Smooth muscle cell (in vitro differentiated cells): ENCODE data around the gene ATP9B. TPM values are rescaled to one million over a fixed set of nuclear protein-coding genes. Genes with fewer than 3 reads are reported as not detected.

Experiments
- DNase-seq: peaks from one replicate; lab custom pipeline; 2025; ENCODE audit not compliant: unreplicated experiment; lab: John Stamatoyannopoulos, UW
- H2AFZ ChIP-seq: fragments of 200-600 bp; sonication (generic); 2 replicates; pipeline ENCODE4 v1.6.0; 2016; ENCODE audit warnings: antibody characterized with exemption, low read depth, mild to moderate bottlenecking
- H3F3A ChIP-seq: fragments of 200-600 bp; sonication (generic); 2 replicates; pipeline ENCODE4 v1.6.0; 2017; ENCODE audit warnings: antibody characterized with exemption, low read depth
- H3K27ac ChIP-seq: fragments of 200-600 bp; sonication (generic); 2 replicates; pipeline ENCODE4 v1.5.1; 2016; ENCODE audit warnings: low read depth, mild to moderate bottlenecking
- H3K27me3 ChIP-seq: fragments of 200-600 bp; sonication (generic); 2 replicates; pipeline ENCODE4 v1.6.1; 2016; ENCODE audit warnings: low read depth, mild to moderate bottlenecking
- H3K36me3 ChIP-seq: fragments of 200-600 bp; sonication (generic); 2 replicates; pipeline ENCODE4 v1.5.1; 2016; ENCODE audit warnings: low read depth
- H3K4me1 ChIP-seq: fragments of 200-600 bp; sonication (generic); 2 replicates; pipeline ENCODE4 v1.5.1; 2016; ENCODE audit warnings: low read depth
- H3K4me2 ChIP-seq: fragments of 200-600 bp; sonication (generic); 2 replicates; pipeline ENCODE4 v1.6.0; 2016; ENCODE audit warnings: mild to moderate bottlenecking
- H3K4me3 ChIP-seq: fragments of 200-600 bp; sonication (generic); 2 replicates; pipeline ENCODE4 v1.5.1; 2016; ENCODE audit warnings: mild to moderate bottlenecking
- H3K79me2 ChIP-seq: fragments of 200-600 bp; sonication (generic); 2 replicates; pipeline ENCODE4 v1.6.0; 2016; ENCODE audit warnings: low read depth, mild to moderate bottlenecking
- H3K9ac ChIP-seq: fragments of 200-600 bp; sonication (generic); 2 replicates; pipeline ENCODE4 v1.6.0; 2016; ENCODE audit warnings: low read depth
- H3K9me3 ChIP-seq: fragments of 200-600 bp; sonication (generic); replicated peaks from 2 replicates; pipeline ENCODE4 v1.5.1; 2016; ENCODE audit warnings: low read depth
- H4K20me1 ChIP-seq: fragments of 200-600 bp; sonication (generic); 2 replicates; pipeline ENCODE4 v1.6.0; 2016; ENCODE audit warnings: low read depth
- CTCF ChIP-seq: fragments of 200-600 bp; sonication (generic); IDR thresholded peaks from 2 replicates; pipeline ENCODE4 v1.5.1; 2017; ENCODE audit warnings: borderline replicate concordance, mild to moderate bottlenecking, antibody characterized with exemption; ENCODE audit not compliant: insufficient read depth, poor library complexity, severe bottlenecking
- WGBS: methylation state at CpG from one replicate; pipeline ENCODE4 v1.1.7; 2016; ENCODE audit warnings: low lambda C conversion rate; 5-methylcytosine and 5-hydroxymethylcytosine counted together
- polyA plus RNA-seq: library from polyadenylated mRNA; unstranded; fragments of >200 nt; fragmentation: Nextera tagmentation; extraction: Ambion mirVana; gene quantifications from 2 replicates; pipeline ENCODE4 v1.2.1, GENCODE V29; 2016
- total RNA-seq: library from RNA; depleted of rRNA; stranded (reverse); fragments of >200 nt; gene quantifications from 2 replicates; pipeline ENCODE4 v1.2.3, GENCODE V29; 2014

The ATP9B gene
- total and polyA plus RNA-seq, 2 experiments from 2014 or later, result 6.1 to 16.4 TPM

- no peak for DNase-seq
- H3K27me3 ChIP-seq, result no peaks in the 10 kb centered on the region
- peaks cover 6% of the 10 kb centered on the region for H3F3A ChIP-seq
- no peak overlapping the region for H3K4me3 ChIP-seq
- no peaks in the 10 kb centered on the region for H3K4me1 ChIP-seq
- H2AFZ ChIP-seq, result no peak overlapping the region
- H3K79me2 ChIP-seq, result peaks cover 33% of the 10 kb centered on the region
- no peaks in the 10 kb centered on the region for H3K9me3 ChIP-seq
- no peaks in the 10 kb centered on the region for H3K36me3 ChIP-seq
- peaks cover 87% of the 10 kb centered on the region for H4K20me1 ChIP-seq
- no peak overlapping the region for H3K9ac ChIP-seq
- 94% methylated on average over 39 of the region's 48 CpGs for WGBS
- TF ChIP-seq CTCF, result no peak
- H3K27ac ChIP-seq, result no peak overlapping the region
- no peak overlapping the region for H3K4me2 ChIP-seq
Observed at GRCh38 chr18:79420033-79420745, 351.0 kb downstream of the ATP9B start.

GRCh38 chr18:79421275-79421857, 352.2 kb downstream of the ATP9B start:
- H3K9ac ChIP-seq, result no peak overlapping the region
- no peak for DNase-seq
- H3K4me2 ChIP-seq, result no peak overlapping the region
- H4K20me1 ChIP-seq, result peaks cover 85% of the 10 kb centered on the region
- peaks cover 24% of the 10 kb centered on the region for H3K79me2 ChIP-seq
- H2AFZ ChIP-seq, result no peak overlapping the region
- no peak overlapping the region for H3K27ac ChIP-seq
- H3K4me1 ChIP-seq, result no peaks in the 10 kb centered on the region
- H3K9me3 ChIP-seq, result no peaks in the 10 kb centered on the region
- H3K36me3 ChIP-seq, result no peaks in the 10 kb centered on the region
- H3K27me3 ChIP-seq, result no peaks in the 10 kb centered on the region
- H3K4me3 ChIP-seq, result no peak overlapping the region
- 89% methylated on average over 26 of the region's 26 CpGs for WGBS
- H3F3A ChIP-seq, result peaks cover 6% of the 10 kb centered on the region
- no peak for TF ChIP-seq CTCF

GRCh38 chr18:79422022-79422782, 353.0 kb downstream of the ATP9B start:
- H3K9ac ChIP-seq, result no peak overlapping the region
- peaks cover 88% of the 10 kb centered on the region for H4K20me1 ChIP-seq
- peaks cover 20% of the 10 kb centered on the region for H3K79me2 ChIP-seq
- no peak for DNase-seq
- 97% methylated on average over 21 of the region's 24 CpGs for WGBS
- TF ChIP-seq CTCF, result no peak
- H3K9me3 ChIP-seq, result no peaks in the 10 kb centered on the region
- no peak overlapping the region for H2AFZ ChIP-seq
- peaks cover 6% of the 10 kb centered on the region for H3F3A ChIP-seq
- H3K27ac ChIP-seq, result no peak overlapping the region
- H3K4me1 ChIP-seq, result no peaks in the 10 kb centered on the region
- H3K4me2 ChIP-seq, result no peak overlapping the region
- no peaks in the 10 kb centered on the region for H3K36me3 ChIP-seq
- H3K4me3 ChIP-seq, result no peak overlapping the region
- no peaks in the 10 kb centered on the region for H3K27me3 ChIP-seq
